Activated CD4-positive, alpha-beta T cell treated with anti-CD3 and anti-CD28 coated beads for 36 hours (primary cell): ENCODE data around the gene HGS. TPM values are rescaled to one million over a fixed set of nuclear protein-coding genes. Genes with fewer than 3 reads are reported as not detected.

Experiments used
- ATAC-seq: fragments of 200-7000 bp; cut with Tn5 transposase; one replicate; pipeline ENCODE4 v1.10.0; 2021; ENCODE audit warnings: mild to moderate bottlenecking, moderate library complexity
- CTCF ChIA-PET: fragments of 350-600 bp; sonication (Branson Sonifier 250); formaldehyde crosslinking; loops from one replicate; lab custom pipeline; 2021; ENCODE audit warnings: antibody characterized with exemption; lab: Charles Lee
- POLR2A ChIA-PET: fragments of 350-600 bp; sonication (Branson Sonifier 250); formaldehyde crosslinking; loops from one replicate; lab custom pipeline; 2021; ENCODE audit warnings: antibody characterized with exemption, inconsistent platforms; lab: Charles Lee
- DNase-seq: peaks from one replicate; pipeline ENCODE4 v3.0.0-alpha.2; 2020
- H3K27ac Mint-ChIP-seq: one replicate; pipeline ENCODE4 v1.8.0; 2021; ENCODE audit warnings: mixed read lengths
- H3K27me3 Mint-ChIP-seq: one replicate; pipeline ENCODE4 v1.8.0; 2021; ENCODE audit warnings: mixed read lengths
- H3K36me3 Mint-ChIP-seq: one replicate; pipeline ENCODE4 v1.8.0; 2021; ENCODE audit warnings: low read depth, mixed read lengths
- H3K4me1 Mint-ChIP-seq: one replicate; pipeline ENCODE4 v1.8.0; 2021; ENCODE audit warnings: mixed read lengths
- H3K4me3 Mint-ChIP-seq: one replicate; pipeline ENCODE4 v1.8.0; 2021; ENCODE audit warnings: mild to moderate bottlenecking, moderate library complexity, mixed read lengths
- H3K9me3 Mint-ChIP-seq: one replicate; pipeline ENCODE4 v1.8.0; 2021; ENCODE audit warnings: low read depth, mixed read lengths
- intact Hi-C, 2 experiments: fragments of 100-400 bp; cut with DNase I in 1 of 2; cut with micrococcal nuclease in 1 of 2; formaldehyde crosslinking; loops; one replicate each; pipeline versions ENCODE4 v1.14.2 to v1.15.1; 2022 to 2024; cut with DNase I, micrococcal nuclease
- total RNA-seq, 2 experiments: library from RNA; stranded (reverse); gene quantifications; one replicate each; pipeline ENCODE4 v1.2.3, GENCODE V29; 2021

HGS gene
- total RNA-seq, 2 experiments from 2014 or later, result 100 to 102 TPM

DNA sequence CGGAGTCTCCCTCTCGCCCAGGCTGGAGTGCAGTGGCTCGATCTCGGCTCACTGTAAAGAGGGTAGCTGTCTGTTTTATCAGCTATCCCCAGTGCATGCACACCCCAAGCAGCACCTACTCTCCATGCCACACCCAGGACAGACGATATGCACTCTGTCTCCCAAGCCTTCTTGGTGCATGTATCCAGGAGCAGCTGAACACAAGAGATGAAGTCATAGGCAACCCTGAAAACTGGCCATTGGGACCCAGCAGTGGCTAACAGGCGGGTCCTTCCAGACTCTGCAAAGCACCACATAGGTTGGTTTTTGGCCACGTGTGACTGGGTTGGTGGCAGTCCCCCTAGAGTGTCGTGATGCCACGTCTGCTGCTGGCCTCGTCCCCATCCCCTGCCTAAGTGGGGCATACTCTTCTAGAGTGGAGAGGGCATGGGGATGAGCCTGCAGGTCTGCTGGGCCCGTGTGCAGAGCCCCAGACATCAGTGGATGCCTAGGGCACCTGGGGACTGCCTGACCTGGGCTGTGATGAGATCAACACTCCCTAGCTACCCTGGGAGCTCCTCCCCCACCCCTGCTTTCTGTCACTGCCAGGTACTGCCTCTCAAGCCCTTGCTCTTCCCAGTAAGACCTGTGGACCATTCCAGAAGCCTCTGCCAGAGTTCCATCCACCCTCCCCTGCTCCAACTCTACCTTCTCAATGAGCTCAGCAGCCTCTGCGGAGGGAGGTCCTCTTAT lies 36.8 kb upstream of the HGS start:
- H3K4me1 Mint-ChIP-seq, result peaks cover 2% of the 10 kb centered on the region
- CTCF ChIA-PET, result interaction anchor here (0.8 to 1.1 kb wide), 3 partner anchors 15 to 1421 kb away, joined by 3 read pairs; no protein-coding TSS in a partner anchor

DNA sequence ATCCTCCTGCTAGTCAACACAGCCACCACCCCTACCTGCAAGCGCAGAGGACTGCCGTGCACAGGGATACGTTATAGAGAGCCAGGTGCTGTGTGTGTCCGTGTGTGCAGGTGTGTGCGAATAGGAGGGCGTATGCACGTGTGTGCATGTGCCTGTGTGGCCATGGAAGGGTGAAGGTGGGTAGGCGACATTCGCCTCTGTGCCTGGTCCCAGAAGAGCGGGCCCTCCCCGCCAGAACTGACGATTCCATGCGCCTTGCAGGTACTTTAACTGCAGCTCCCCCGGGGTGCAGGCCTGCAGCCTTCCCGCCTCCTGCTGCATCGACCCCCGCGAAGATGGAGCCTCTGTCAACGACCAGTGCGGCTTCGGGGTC lies 36.2 kb upstream of the HGS start:
- H3K4me1 Mint-ChIP-seq, result peaks cover 2% of the 10 kb centered on the region
- DNase-seq, result no peak
- no peaks in the 10 kb centered on the region for H3K9me3 Mint-ChIP-seq
- H3K27ac Mint-ChIP-seq, result no peak overlapping the region
- intact Hi-C loops, result no loop called here
- peaks cover 15% of the 10 kb centered on the region for H3K27me3 Mint-ChIP-seq
- H3K4me3 Mint-ChIP-seq, result no peak overlapping the region
- ChIA-PET POLR2A (no interaction called here), CTCF (interaction anchor here (1.0 to 1.1 kb wide), 2 partner anchors 16 to 46 kb away, joined by 3 read pairs; no protein-coding TSS in a partner anchor)
- no peak for ATAC-seq
- peaks cover 2% of the 10 kb centered on the region for H3K36me3 Mint-ChIP-seq

More for the DNA sequence above, 36.8 kb upstream of the HGS start:
- POLR2A ChIA-PET, result interaction anchor here (1.2 kb wide), 1 partner anchor 10 kb away, joined by 3 read pairs; the partner anchor contains the start of genes NPLOC4 and TSPAN10
- Mint-ChIP-seq H3K36me3 (peaks cover 2% of the 10 kb centered on the region), H3K9me3 (no peaks in the 10 kb centered on the region), H3K27ac (no peak overlapping the region), H3K4me3 (no peak overlapping the region), H3K27me3 (peaks cover 15% of the 10 kb centered on the region)
- no peak for DNase-seq
- intact Hi-C loops, result no loop called here
- no peak for ATAC-seq

DNA sequence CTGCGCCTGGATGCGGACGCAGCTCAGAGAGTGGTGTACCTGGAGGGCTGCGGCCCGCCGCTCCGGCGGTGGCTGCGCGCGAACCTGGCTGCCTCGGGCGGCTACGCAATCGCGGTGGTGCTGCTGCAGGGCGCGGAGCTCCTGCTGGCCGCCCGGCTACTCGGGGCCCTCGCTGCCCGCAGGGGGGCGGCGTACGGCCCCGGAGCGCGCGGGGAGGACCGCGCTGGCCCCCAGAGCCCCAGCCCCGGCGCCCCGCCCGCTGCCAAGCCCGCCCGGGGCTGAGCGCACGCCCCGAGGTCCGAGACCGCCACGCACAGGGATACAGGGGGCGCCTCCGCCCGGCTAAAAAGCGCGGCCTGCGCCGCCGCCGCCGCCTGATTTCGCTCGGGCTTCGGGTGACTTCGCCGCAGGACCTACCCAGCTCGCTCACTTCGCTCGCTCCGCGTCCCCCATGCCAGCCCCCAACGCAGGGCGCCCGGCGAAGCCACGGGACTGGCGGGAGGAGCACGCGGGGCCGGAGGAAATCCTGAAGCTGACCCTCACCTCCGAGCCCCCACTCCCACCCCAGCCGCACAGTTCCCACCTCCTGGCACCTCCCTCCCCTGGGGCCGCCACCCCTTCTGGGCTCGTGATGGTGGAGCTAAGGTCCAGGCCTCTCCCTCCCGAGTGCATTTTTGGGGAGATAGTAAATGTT lies 35.7 kb upstream of the HGS start:
- no peak for ATAC-seq
- Mint-ChIP-seq H3K36me3 (peaks cover 2% of the 10 kb centered on the region), H3K4me3 (no peak overlapping the region), H3K27me3 (peaks cover 15% of the 10 kb centered on the region), H3K9me3 (no peaks in the 10 kb centered on the region), H3K27ac (no peak overlapping the region), H3K4me1 (peaks cover 4% of the 10 kb centered on the region)
- CTCF ChIA-PET, result interaction anchor here (1.1 kb wide), 1 partner anchor 17 kb away, joined by 3 read pairs; no protein-coding TSS in a partner anchor
- POLR2A ChIA-PET, result no interaction called here
- no peak for DNase-seq
- intact Hi-C loops, result no loop called here

DNA sequence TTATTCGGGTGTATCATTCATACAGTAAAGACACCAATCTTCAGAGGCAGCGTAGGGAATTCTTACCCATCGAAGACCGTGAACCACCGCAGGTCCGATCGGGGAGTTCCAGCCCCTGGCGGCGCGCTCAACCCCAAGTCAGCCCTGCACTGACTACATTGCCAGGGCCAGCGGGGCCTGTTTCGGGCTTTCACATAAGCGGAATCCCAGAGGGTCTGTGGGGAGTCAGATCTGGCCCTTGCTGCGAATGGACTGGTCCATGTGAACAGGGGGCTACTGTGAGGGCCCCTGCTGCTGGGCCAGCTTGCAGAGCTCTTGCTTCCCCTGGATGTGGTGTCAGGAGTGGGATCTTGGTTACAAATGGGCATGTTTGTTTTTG lies 35.1 kb upstream of the HGS start:
- intact Hi-C loops, result no loop called here
- H3K9me3 Mint-ChIP-seq, result no peaks in the 10 kb centered on the region

DNA sequence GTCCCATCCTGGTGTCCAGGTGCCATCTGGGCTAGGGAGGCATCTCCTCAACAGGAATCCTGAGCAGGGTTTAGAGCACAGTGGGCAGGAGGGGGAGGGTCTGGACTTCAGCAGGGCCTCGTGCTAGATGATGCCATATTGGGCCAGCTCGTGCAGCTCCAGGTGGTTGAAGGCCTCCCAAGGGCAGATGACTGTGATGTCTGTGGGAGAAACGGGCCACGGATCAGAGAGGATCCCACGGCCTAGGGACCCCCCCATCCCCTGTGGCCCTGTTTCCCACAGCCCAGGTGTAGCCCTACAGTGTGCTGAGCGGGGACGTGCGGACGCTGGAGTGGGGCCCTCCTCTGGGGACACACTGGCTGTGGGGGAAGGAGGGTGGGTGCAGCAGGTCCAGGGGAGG lies 32.9 kb upstream of the HGS start:
- POLR2A ChIA-PET, result no interaction called here
- intact Hi-C loops, result no loop called here

More for the DNA sequence above, 35.1 kb upstream of the HGS start:
- Mint-ChIP-seq H3K36me3 (peaks cover 2% of the 10 kb centered on the region), H3K4me3 (no peak overlapping the region), H3K4me1 (peaks cover 9% of the 10 kb centered on the region), H3K27ac (no peak overlapping the region), H3K27me3 (peaks cover 19% of the 10 kb centered on the region)
- POLR2A ChIA-PET, result no interaction called here
- DNase-seq (no peak), ATAC-seq (no peak)
- CTCF ChIA-PET, result no interaction called here

DNA sequence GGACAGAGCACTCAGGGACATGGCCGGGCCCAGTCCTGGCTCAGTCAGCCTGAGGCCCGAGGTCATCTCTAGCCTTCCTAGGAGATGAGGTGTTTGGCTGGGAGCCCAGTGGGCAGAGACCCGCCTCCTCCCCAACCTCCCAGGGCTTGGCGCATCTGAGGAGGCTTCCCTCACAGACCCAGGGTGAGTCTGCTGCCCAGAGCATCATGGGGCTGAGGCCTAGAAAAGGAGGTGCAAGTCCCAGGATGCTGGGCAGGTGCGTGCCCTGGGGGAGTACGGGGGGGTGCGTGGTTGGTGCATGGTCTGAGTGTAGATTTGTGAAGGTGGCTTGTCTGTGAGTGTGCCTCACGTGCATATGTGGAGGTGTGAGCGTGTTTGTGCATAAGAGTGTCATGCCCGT lies 32.1 kb upstream of the HGS start:
- intact Hi-C loops, result no loop called here
- CTCF ChIA-PET, result no interaction called here
- no peak overlapping the region for H3K4me3 Mint-ChIP-seq
- DNase-seq, result no peak
- H3K9me3 Mint-ChIP-seq, result no peaks in the 10 kb centered on the region
- peak overlapping the region; percentile 21 for H3K27ac Mint-ChIP-seq
- ATAC-seq, result no peak
- POLR2A ChIA-PET, result no interaction called here
- peaks cover 13% of the 10 kb centered on the region for H3K4me1 Mint-ChIP-seq
- peaks cover 19% of the 10 kb centered on the region for H3K27me3 Mint-ChIP-seq
- peaks cover 2% of the 10 kb centered on the region for H3K36me3 Mint-ChIP-seq

More for the DNA sequence above, 32.9 kb upstream of the HGS start:
- Mint-ChIP-seq H3K4me3 (no peak overlapping the region), H3K27ac (no peak overlapping the region), H3K9me3 (no peaks in the 10 kb centered on the region), H3K36me3 (peaks cover 2% of the 10 kb centered on the region), H3K27me3 (peaks cover 19% of the 10 kb centered on the region), H3K4me1 (peaks cover 12% of the 10 kb centered on the region)
- DNase-seq (no peak), ATAC-seq (no peak)
- CTCF ChIA-PET, result no interaction called here

DNA sequence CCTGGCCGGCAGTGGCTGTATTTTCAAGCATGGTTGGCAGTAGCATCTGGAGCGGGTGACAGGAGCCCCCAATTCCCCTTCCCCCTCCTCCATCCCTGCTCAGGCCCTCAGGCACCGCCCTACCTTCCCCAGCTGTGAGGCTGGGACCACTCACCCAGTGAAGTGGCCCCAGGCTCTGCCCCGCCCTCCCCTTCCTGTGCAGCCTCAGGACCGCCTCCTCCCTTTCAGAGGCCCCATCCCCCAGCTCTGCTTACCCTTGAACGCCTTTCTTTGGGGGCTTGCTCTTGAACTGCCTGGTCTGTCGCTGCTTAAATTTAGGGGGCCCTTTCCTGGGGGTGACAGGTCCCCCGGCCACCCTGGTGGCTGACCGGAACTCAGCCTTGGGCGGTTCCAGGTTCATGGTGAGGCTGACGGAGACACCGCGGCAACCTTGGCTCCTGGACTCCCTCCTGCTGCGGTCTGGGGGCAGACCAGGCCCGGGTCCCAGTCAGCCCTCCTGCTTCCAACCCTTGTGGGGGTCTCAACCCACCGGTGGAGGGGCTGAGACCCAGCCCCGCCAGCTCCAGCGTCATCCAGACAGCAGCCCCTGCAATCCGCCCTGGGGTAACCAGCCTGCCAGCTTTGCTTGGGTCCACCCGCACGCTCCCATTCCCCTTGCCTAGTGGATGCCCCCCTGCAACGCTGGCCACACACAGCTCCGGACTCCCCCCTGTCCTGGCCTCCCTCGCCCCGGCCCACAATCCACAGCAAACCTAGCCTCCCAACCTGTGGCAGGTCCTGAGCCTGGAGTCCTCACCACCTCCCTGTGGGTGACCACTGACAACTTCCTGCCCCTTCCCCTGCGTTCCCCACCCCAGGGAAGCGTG lies 30.7 kb upstream of the HGS start:
- ChIA-PET POLR2A (no interaction called here), CTCF (interaction anchor here (1.1 kb wide), 1 partner anchor 28 kb away, joined by 3 read pairs; no protein-coding TSS in a partner anchor)
- intact Hi-C loops, result no loop called here
- Mint-ChIP-seq H3K4me3 (peak overlapping the region; percentile 39), H3K36me3 (peaks cover 2% of the 10 kb centered on the region), H3K9me3 (no peaks in the 10 kb centered on the region), H3K27me3 (peaks cover 14% of the 10 kb centered on the region), H3K27ac (peak overlapping the region; percentile 76), H3K4me1 (peaks cover 16% of the 10 kb centered on the region)
- DNase-seq (peak; percentile 51), ATAC-seq (peak; percentile 67)

DNA sequence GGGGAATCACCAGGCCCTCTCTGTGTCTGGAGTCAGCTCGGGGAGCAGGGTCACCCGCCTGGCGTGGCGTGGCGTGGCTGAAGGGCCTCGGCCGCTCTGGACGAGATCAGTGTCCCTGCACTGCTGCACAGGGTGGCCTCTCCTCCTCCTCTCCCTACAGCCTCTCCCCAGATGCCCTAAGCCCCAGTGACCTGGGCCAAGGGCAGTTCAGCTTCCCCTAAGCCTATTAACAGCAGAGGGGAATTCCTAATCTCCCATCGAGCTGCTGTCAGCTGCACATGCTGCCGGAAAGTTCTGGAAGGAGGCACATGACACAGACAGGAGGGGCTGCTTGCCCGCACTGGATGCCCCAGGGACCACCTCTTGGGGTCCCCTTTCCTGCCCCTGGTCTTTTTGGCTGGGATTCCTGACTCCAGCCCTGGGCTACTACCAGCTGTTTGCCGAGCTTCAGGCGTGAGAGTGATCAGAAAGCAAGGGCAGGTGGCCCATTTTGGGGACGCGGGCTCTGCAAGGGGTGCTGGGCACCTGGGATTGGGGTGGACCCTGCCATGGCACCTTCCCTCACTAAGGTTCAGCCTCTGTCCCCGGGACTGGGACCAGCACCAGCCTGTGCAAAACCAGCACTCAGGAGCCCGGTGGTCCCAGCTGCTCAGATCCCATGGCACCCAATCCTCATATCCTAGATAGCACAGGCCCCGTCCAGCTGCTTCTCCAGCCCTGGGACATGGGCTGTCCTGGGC lies 28.3 kb upstream of the HGS start:
- Mint-ChIP-seq H3K9me3 (no peaks in the 10 kb centered on the region), H3K27ac (no peak overlapping the region), H3K4me3 (no peak overlapping the region), H3K36me3 (peaks cover 2% of the 10 kb centered on the region), H3K27me3 (peaks cover 9% of the 10 kb centered on the region), H3K4me1 (peaks cover 16% of the 10 kb centered on the region)
- no peak for DNase-seq
- intact Hi-C loops, result no loop called here
- ChIA-PET CTCF (interaction anchor here (0.5 kb wide), 1 partner anchor 349 kb away, joined by 3 read pairs; no protein-coding TSS in a partner anchor), POLR2A (no interaction called here)
- ATAC-seq, result no peak

DNA sequence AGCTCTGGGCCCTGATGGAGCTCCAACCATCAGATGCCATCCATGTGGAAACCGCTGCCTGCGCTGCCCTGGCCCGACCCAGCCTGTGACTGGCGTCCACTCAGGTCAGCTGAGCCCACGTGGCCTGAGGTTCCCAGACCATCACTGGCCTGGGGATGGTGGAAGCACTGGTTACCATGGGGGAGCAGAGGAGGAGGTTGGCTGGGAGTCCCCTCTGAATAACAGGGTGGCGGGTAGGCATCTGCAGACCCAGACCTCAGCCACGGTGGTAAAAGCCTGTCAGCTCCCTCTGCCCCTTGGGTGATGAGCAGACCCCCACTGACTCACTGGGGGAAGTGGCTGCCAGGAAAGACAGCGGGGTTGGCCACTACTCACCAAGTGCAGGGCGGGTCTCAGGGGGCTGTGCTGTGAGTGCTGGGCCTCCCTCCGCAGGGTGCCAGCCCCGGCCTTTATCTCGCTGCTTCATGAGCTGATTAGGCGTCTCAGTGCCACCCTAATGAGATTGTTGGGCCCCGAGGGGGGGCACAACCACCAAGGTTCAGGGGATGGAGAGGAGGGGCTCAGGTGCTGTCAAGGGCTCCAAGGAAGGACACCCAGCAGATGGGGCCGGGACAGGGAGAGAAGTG lies 27.6 kb upstream of the HGS start, which contains the start of gene PDE6G:
TSS of gene PDE6G (minus strand) at position 425 of the 626 bp plus-strand sequence. CDS start 3,237 bp downstream, outside the sequence.
- CTCF ChIA-PET, result interaction anchor here (0.5 kb wide), 1 partner anchor 348 kb away, joined by 3 read pairs; no protein-coding TSS in a partner anchor
- Mint-ChIP-seq H3K27ac (no peak within 1 kb of the TSS), H3K9me3 (no peaks in the 10 kb centered on the region), H3K36me3 (peaks cover 2% of the 10 kb centered on the region), H3K4me3 (no peak within 1 kb of the TSS), H3K4me1 (peaks cover 16% of the 10 kb centered on the region), H3K27me3 (peaks cover 9% of the 10 kb centered on the region)
- POLR2A ChIA-PET, result no interaction called here
- no peak for ATAC-seq
- intact Hi-C loops, result no loop called here
- no peak for DNase-seq

DNA sequence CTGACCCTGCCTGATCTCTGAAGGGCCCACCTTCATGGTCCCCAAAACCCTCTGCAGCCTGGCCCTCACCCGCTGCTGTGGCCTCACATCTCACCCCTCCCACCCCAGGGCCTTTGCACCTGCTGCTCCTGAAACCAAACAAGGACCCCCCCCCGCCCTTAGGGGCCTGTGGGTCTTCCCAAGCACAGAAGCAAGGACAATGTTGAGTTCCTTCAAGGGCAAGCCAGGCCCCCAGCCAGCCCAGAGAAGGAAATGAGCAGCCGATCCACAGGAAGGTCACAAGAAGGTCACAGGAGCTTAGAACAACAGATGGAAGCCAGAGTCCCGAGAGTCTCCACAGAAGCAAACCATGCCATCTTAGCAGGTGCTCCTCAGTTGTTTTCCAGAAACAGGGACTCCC lies 27.0 kb upstream of the HGS start:
- CTCF ChIA-PET, result no interaction called here
- H3K4me3 Mint-ChIP-seq, result no peak overlapping the region
- peaks cover 6% of the 10 kb centered on the region for H3K27me3 Mint-ChIP-seq
- no peak for DNase-seq
- POLR2A ChIA-PET, result no interaction called here
- H3K4me1 Mint-ChIP-seq, result peaks cover 15% of the 10 kb centered on the region
- ATAC-seq, result no peak
- intact Hi-C loops, result no loop called here
- H3K36me3 Mint-ChIP-seq, result peaks cover under 1% of the 10 kb centered on the region
- H3K9me3 Mint-ChIP-seq, result no peaks in the 10 kb centered on the region
- H3K27ac Mint-ChIP-seq, result no peak overlapping the region
